ENCODE results near the gene ANKS1A.
"Not testable (repeated sequence)": the region's sequence is repeated elsewhere in the genome, so short reads cannot be mapped to it uniquely, and the experiment has no call there.

ANKS1A gene

GRCh38 chr6:35086282-35086632, 197.2 kb downstream of the ANKS1A start:
- no peak for DNase-seq (ENCODE audit: low read depth)

DNA sequence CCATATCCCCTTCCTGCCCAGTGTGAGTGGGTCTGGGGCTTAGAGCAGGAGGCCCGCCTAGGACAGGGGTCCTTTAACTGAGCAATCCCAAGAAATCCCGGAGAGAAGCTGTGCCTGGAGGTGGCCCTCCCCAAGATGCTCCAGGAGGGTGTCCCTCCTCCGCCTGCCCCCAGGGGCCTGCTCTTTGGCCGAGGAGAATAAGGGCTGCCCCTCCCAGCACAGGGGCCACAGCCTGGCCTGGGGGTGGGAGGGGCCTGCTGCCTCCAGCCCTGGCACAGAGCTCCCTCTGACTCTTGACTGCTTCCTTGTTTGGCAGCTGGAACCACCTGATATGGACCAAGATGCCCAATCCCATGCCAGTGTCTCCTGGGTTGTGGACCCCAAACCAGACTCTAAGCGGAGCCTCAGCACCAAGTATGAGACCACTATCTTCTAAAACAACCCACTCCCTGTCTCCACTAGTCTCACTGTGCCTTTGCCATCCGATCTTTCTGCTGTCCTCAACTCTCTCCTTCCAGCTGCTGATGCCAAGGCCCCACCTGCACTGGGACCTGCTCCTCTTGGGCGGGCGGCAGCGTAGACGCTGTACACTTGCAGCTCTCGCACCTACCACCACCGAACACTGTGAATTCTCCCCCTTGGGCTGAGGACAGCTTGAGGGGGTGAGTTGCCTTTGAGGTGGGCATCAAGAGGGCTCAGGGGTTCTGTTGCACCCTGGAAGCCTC, 197.7 kb downstream of the ANKS1A start:
- DNase-seq (ENCODE audit: low read depth), result no peak

DNA sequence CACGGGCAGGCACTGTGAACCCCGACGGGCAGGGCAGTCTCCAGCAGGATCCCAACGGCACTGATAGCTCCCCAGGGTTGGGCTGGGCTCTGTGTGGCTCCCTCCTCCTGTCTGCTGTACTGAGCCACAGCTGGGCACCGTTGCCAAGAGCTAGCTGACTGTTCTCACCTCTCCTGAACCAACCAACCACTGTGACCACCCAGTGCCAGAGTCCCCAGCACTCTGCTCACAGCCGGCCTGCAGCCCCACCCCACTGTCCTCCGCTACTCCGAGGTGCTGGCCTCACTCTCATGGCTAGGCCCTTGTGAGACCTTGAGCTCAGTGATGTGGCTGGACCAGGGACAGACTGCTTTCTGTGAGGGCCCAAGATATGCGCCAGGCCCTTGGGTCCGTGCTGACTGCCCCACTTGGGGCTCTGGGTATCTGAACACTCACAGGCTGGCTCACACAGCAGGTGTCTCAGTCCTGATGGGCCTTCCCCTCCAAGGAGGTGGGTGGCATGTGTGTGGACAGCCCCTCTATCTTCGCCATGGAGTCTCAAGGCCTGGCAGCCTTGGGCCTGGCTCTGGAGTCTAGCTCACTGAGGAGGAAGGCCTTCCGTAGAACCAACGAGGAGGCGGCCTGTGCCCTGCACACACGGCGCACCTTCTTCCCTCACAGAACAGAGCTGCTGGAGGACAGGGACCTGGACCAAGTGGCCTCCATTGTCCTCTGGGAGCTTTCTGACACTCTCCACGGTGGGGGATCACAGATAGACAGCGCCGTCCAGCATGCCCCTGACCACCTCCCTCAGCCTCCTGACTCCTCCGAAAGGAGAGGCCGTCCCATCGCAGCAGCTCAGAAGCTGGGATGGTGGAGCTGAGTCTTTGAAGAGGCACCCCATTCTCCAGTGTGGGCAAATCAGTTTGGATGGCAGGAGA, 198.6 kb downstream of the ANKS1A start:
- DNase-seq (ENCODE audit: low read depth), result no peak

GRCh38 chr6:35088281-35089215, 199.5 kb downstream of the ANKS1A start:
- no peak for DNase-seq (ENCODE audit: low read depth)

GRCh38 chr6:35089216-35089934, 200.3 kb downstream of the ANKS1A start:
- DNase-seq (ENCODE audit: low read depth), result no peak

DNA sequence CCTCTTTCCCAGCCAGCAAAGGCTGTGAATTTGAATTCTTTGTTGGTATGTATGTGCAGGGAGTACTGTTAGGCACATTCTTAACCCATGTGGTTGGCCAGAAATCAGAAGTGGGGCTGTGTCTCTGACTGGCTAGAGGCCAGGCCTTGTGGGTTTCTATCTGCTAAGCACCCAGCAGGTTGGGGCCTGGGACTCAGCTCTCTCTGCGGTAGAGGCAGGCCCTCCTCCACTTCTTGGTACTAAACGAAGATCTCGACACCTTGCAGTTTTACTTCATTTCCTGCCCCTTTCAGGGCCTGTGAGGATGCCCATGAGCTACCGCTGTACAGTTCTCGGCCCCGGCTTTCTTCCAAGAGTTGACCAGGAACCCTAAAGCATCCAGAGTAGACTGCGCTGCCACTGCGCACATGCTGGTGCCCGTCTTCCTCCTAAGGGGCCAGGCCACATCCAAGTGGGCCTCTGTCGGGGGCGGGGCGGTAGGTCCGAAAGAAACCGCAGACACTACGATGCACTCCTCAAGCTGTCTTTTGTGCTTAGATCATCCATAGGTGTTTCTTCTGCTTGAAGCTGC, 201.0 kb downstream of the ANKS1A start:
- no peak for DNase-seq (ENCODE audit: low read depth)

GRCh38 chr6:35090734-35091133, 201.7 kb downstream of the ANKS1A start:
- DNase-seq (ENCODE audit: low read depth), result no peak

- no peak for DNase-seq (ENCODE audit: low read depth)
These were observed 202.5 kb downstream of the ANKS1A start for GRCh38 chr6:35091346-35092083.

- DNase-seq (ENCODE audit: low read depth), result no peak
These were observed 203.5 kb downstream of the ANKS1A start for GRCh38 chr6:35092362-35093117.

DNA sequence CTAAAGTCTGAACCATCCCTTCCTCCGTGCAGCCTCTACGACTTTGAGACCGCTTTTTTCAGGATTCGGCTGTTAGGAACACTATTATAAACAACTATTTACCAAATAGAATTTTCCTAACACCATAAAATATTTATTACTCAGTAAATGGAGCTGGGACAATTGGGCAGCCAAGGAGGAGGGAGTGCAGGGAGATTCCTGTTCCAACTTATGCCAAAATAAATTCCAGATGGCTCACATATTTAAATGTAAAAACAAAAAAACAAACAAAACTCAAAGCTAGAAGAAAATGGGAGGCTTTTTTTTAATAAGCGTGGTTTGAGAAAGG, 204.0 kb downstream of the ANKS1A start:
- no peak for DNase-seq (ENCODE audit: low read depth)

GRCh38 chr6:35093783-35094182, 204.7 kb downstream of the ANKS1A start:
- no peak for DNase-seq (ENCODE audit: low read depth)

DNA sequence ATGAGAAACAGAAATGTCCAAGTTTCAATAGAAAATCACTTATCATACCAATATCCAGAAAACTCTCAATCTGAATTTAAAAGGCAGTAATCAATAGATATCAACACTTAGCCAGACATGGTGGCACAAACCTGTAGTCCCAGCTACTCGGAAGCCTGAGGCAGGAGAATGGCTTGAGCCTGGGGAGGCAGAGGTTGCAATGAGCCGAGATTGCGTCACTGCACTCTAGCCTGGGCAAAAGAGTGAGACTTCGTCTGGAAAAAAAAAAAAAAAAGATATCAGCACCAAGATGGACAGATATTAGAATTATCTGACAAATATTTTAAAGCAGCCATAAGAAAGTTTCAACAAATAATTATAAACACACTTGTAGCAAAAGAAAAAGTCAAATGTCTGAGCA, 205.1 kb downstream of the ANKS1A start:
- DNase-seq (ENCODE audit: low read depth), result no peak

GRCh38 chr6:35096129-35096862, 207.2 kb downstream of the ANKS1A start:
- DNase-seq (ENCODE audit: low read depth), result no peak

GRCh38 chr6:35099116-35099515, 210.1 kb downstream of the ANKS1A start:
- no peak for DNase-seq (ENCODE audit: low read depth)

DNA sequence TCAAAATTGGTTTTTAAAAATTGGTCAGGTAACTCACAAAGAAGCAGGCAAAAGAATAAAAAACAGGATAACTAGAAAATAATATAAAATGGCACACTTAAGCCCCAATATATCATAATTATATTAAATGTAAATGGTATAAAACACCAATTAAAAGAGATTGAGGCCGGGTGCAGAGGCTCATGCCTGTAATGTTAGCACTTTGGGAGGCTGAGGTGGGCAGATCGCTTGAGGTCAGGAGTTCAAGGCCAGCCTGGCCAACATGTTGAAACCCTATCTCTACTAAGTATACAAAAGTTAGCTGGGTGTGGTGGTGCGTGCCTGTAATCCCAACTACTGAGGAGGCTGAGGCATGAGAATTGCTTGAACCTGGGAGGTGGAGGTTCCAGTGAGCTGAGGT, 216.0 kb downstream of the ANKS1A start:
- no peak for DNase-seq (ENCODE audit: low read depth)

DNA sequence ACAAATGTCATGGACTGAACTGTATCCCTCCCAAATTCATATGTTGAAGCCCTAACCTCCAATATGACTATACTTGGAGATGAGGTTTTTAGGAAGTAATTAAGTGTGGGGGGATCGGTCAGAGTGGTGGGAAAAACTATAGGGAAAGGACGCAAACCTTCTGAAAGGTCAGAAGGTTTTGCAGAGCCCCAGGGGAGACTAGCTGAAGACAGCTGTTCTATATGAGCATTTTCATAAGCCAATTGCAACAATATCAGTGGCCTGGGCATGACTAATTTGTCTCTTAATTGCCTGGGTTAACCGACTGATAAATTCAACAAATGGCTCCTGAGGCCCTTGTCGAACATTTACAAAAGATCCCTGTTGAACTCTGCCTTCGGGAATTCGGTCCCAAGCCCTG, 217.0 kb downstream of the ANKS1A start:
- DNase-seq (ENCODE audit: low read depth), result not testable (repeated sequence)

GRCh38 chr6:35107208-35107607, 218.2 kb downstream of the ANKS1A start:
- DNase-seq (ENCODE audit: low read depth), result not testable (repeated sequence)

DNA sequence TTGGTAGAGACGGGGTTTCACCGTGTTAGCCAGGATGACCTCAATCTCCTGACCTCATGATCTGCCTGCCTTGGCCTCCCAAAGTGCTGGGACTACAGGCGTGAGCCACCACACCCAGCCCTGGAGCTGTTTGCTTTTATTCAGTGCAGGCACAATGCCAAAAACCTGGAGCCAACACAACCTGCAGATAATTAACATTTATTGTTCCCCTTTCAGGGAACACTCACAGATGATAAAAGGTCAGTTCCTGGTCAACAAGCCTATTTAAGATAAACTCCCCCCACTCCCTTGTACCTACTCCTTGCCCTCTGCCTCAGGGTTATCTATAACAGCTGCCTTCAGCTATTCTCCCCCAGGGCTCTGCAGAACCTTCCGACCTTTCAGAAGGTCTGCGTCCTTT, 218.7 kb downstream of the ANKS1A start:
- not testable (repeated sequence) for DNase-seq (ENCODE audit: low read depth)

GRCh38 chr6:35108309-35108885, 219.3 kb downstream of the ANKS1A start:
- DNase-seq (ENCODE audit: low read depth), result no peak
